ENCODE data around the gene SMAD5. TPM values are rescaled to one million over a fixed set of nuclear protein-coding genes. Genes with fewer than 3 reads are reported as not detected.

The SMAD5 gene
- total RNA-seq, 4 donors from 2014 or later: 35.6 to 62.7 (median 51.7) TPM

DNA sequence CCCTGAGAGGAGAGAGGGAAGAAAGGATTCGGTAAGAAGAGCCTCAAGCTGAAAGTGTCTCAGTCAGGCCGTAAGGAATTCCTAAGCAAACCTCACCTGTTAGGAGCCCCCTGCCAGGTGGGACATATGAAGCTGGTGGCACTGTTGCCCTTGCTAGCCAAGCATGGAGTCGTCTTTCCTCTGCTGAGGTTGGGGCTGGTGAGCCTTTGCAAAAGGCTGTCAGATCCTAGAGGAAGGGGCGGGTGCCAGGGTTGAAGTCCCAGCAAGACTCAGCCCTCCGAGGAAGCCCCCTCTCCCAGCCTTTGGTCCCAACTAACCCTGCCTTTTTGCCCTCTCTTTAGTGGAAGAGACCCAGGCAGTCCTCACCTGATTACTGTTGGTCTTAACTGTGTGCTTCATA is 65.8 kb downstream of the SMAD5 start:
- TF ChIP-seq POLR2AphosphoS5 (IDR thresholded peaks at IDR 0.05): no peak
- TF ChIP-seq, protein P1, sequence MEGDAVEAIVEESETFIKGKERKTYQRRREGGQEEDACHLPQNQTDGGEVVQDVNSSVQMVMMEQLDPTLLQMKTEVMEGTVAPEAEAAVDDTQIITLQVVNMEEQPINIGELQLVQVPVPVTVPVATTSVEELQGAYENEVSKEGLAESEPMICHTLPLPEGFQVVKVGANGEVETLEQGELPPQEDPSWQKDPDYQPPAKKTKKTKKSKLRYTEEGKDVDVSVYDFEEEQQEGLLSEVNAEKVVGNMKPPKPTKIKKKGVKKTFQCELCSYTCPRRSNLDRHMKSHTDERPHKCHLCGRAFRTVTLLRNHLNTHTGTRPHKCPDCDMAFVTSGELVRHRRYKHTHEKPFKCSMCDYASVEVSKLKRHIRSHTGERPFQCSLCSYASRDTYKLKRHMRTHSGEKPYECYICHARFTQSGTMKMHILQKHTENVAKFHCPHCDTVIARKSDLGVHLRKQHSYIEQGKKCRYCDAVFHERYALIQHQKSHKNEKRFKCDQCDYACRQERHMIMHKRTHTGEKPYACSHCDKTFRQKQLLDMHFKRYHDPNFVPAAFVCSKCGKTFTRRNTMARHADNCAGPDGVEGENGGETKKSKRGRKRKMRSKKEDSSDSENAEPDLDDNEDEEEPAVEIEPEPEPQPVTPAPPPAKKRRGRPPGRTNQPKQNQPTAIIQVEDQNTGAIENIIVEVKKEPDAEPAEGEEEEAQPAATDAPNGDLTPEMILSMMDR (IDR thresholded peaks at IDR 0.05): no peak
- H3K27me3 ChIP-seq: peaks cover 4% of the 10 kb centered on the region
- H3K36me3 ChIP-seq: no peaks in the 10 kb centered on the region
- no peaks in the 10 kb centered on the region for H3K9me3 ChIP-seq
- peaks cover 0 to 20% (median 0%) of the 10 kb centered on the region in 3 donors for H3K4me1 ChIP-seq
- H3K4me3 ChIP-seq: no peak overlapping the region
- WGBS, 2 donors (ENCODE audit: low coverage in 1 of 2): 80 to 91% methylated on average over 1 to 3 of the region's 5 CpGs
- no peak overlapping the region for H3K27ac ChIP-seq
- ATAC-seq: no peak

- no peak for ATAC-seq
- Histone ChIP-seq H3K27me3 (no peaks in the 10 kb centered on the region), H3K27ac (no peak overlapping the region), H3K4me1 (peaks cover 0 to 14% (median 0%) of the 10 kb centered on the region in 3 donors), H3K36me3 (no peaks in the 10 kb centered on the region), H3K9me3 (no peaks in the 10 kb centered on the region), H3K4me3 (no peak overlapping the region)
- WGBS, 2 donors (ENCODE audit: low coverage in 1 of 2): 87% methylated on average over 2 of the region's 7 CpGs; no CpG with 5 or more reads in 1 of the 2 donors
- TF ChIP-seq POLR2AphosphoS5 (IDR thresholded peaks at IDR 0.05) (no peak), POLR2A (IDR thresholded peaks at IDR 0.05) (no peak), EP300 (IDR thresholded peaks at IDR 0.05) (no peak)
- TF ChIP-seq, protein P1 (IDR thresholded peaks at IDR 0.05): no peak
Observed at GRCh38 chr5:136199408-136199807, 66.8 kb downstream of the SMAD5 start.

GRCh38 chr5:136200130-136200529 is 67.5 kb downstream of the SMAD5 start:
- no peaks in the 10 kb centered on the region for H3K36me3 ChIP-seq
- H3K4me1 ChIP-seq: peaks cover 0 to 14% (median 0%) of the 10 kb centered on the region in 3 donors
- no peak overlapping the region for H3K27ac ChIP-seq
- H3K27me3 ChIP-seq: no peaks in the 10 kb centered on the region
- ATAC-seq: no peak
- TF ChIP-seq POLR2A (IDR thresholded peaks at IDR 0.05) (no peak), POLR2AphosphoS5 (IDR thresholded peaks at IDR 0.05) (no peak), EP300 (IDR thresholded peaks at IDR 0.05) (no peak)
- TF ChIP-seq, protein P1 (IDR thresholded peaks at IDR 0.05): no peak
- H3K9me3 ChIP-seq: peaks cover 0 to under 1% (median 0%) of the 10 kb centered on the region in 3 donors
- 72% methylated on average over 3 of the region's 4 CpGs; no CpG with 5 or more reads in 1 of the 2 donors for WGBS, 2 donors (ENCODE audit: low coverage in 1 of 2)
- H3K4me3 ChIP-seq: no peak overlapping the region

- no peaks in the 10 kb centered on the region for H3K36me3 ChIP-seq
- peaks cover 0 to 11% (median 0%) of the 10 kb centered on the region in 3 donors for H3K4me1 ChIP-seq
- H3K4me3 ChIP-seq: no peak overlapping the region
- TF ChIP-seq POLR2A (IDR thresholded peaks at IDR 0.05) (no peak), EP300 (IDR thresholded peaks at IDR 0.05) (no peak), POLR2AphosphoS5 (IDR thresholded peaks at IDR 0.05) (no peak)
- TF ChIP-seq, protein P1 (IDR thresholded peaks at IDR 0.05): no peak
- WGBS, 2 donors (ENCODE audit: low coverage in 1 of 2): 60 to 83% methylated on average over 1 to 2 of the region's 3 CpGs
- H3K9me3 ChIP-seq: peaks cover 0 to 7% (median 0%) of the 10 kb centered on the region in 3 donors
- no peaks in the 10 kb centered on the region for H3K27me3 ChIP-seq
- ATAC-seq: no peak
- H3K27ac ChIP-seq: no peak overlapping the region
Observed at GRCh38 chr5:136200761-136201160, 68.1 kb downstream of the SMAD5 start.

- H3K4me3 ChIP-seq: no peak overlapping the region
- H3K27ac ChIP-seq: no peak overlapping the region
- ATAC-seq: no peak
- H3K27me3 ChIP-seq: no peaks in the 10 kb centered on the region
- no peaks in the 10 kb centered on the region for H3K4me1 ChIP-seq
- no peaks in the 10 kb centered on the region for H3K36me3 ChIP-seq
- 66 to 82% methylated on average over 4 of the region's 4 CpGs for WGBS, 2 donors (ENCODE audit: low coverage in 1 of 2)
- H3K9me3 ChIP-seq: peaks cover 0 to 9% (median 0%) of the 10 kb centered on the region in 3 donors
- TF ChIP-seq EP300 (IDR thresholded peaks at IDR 0.05): no peak
- no peak for TF ChIP-seq POLR2A (IDR thresholded peaks at IDR 0.05)
- no peak for TF ChIP-seq POLR2AphosphoS5 (IDR thresholded peaks at IDR 0.05)
- TF ChIP-seq, protein P1 (IDR thresholded peaks at IDR 0.05): no peak
Observed at GRCh38 chr5:136201870-136202269, 69.2 kb downstream of the SMAD5 start.

Data from gastroesophageal sphincter (tissue), 4 donors.